ENCODE data around the gene L1CAM.
"Not testable (repeated sequence)": the region's sequence is repeated elsewhere in the genome, so short reads cannot be mapped to it uniquely, and the experiment has no call there.

The L1CAM gene

GRCh38 chrX:153819384-153820040, 66.5 kb downstream of the L1CAM start:
- DNase-seq (no peak), ATAC-seq (ENCODE audit: insufficient read depth, low read depth) (peak; percentile 17; the same call in 1 of the 3 replicates)
- peak overlapping the region; percentile 33; the same call in 1 of the 2 replicates for H2AFZ ChIP-seq (ENCODE audit: low read depth, low read length)
- H3K36me3 ChIP-seq (ENCODE audit: insufficient read depth, low read length): no peaks in the 10 kb centered on the region
- peak overlapping the region in 1 of 2 experiments; percentile 20; a peak in 1 of 4 replicates for H3K4me3 ChIP-seq (ENCODE audit: low read depth in 1 of 2, low read length in 2 of 2)
- TF ChIP-seq EZH2 (IDR thresholded peaks at IDR 0.05; ENCODE audit: borderline replicate concordance, low read depth, low read length, severe bottlenecking) (no peak), CTCF (IDR thresholded peaks at IDR 0.05; ENCODE audit: borderline replicate concordance, extremely low read depth, low read length, poor library complexity, severe bottlenecking) (no peak)
- H4K20me1 ChIP-seq (ENCODE audit: insufficient read depth, low read length): no peaks in the 10 kb centered on the region
- H3K27ac ChIP-seq (ENCODE audit: low read length): no peak overlapping the region
- H3K4me1 ChIP-seq (ENCODE audit: insufficient read depth, low read length): peaks cover 27% of the 10 kb centered on the region
- H3K4me2 ChIP-seq (ENCODE audit: insufficient read depth, low read length): peak overlapping the region; percentile 47
- H3K27me3 ChIP-seq (ENCODE audit: insufficient read depth, low read length, poor library complexity): peaks cover 11% of the 10 kb centered on the region
- no peaks in the 10 kb centered on the region for H3K9me3 ChIP-seq (ENCODE audit: insufficient read depth, low read length, severe bottlenecking)
- H3K9ac ChIP-seq (ENCODE audit: low read depth, low read length): peak overlapping the region; percentile 31; the same call in 1 of the 2 replicates
- no peaks in the 10 kb centered on the region for H3K79me2 ChIP-seq (ENCODE audit: insufficient read depth, low read length)

DNA sequence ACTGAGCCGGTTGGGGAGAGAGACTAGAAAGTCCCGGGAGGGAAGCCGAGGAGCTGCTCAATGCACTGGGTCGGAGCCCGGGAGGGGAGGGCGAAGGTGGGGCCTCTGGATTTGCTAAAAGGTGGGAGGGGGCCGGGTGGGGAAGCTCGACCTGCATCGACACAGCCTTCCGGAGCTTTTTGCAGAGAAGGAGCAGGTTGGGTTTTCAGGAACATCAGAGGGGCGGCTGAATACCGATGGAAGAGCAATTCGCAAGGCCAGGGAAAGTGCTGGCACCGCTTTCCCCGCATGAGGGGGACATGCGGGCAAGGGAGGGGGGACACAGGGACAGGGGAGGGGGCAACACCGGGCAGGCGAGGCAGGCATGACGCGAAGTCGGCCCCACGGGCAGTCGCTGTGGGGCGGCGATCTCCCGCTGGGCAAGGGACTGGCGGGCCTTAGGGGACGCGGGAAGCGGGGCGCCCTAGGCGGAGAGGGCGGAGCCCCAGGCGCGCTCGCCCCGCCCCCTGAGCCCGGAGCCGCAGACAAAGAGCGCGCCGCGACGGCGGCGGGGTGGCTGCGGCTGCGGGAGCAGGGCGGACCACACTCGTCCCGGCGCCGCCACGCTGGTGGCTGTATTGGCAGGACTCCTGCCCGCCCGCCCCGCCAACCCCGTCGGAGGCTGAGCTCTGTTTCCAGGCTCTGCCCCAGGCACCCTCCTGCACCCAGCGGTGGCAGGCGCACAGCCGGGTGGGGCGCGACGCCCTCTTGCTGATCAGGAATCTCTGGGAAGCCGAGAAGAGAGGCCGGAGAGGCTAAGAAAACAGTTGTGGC, 67.2 kb downstream of the L1CAM start:
- peak overlapping the region in 1 of 2 experiments; percentile 20; a peak in 2 of 4 replicates for H3K4me3 ChIP-seq (ENCODE audit: low read depth in 1 of 2, low read length in 2 of 2)
- ATAC-seq (ENCODE audit: insufficient read depth, low read depth) (peak; percentile 79), DNase-seq (peak; percentile 38)
- H3K4me2 ChIP-seq (ENCODE audit: insufficient read depth, low read length): peak overlapping the region; percentile 47
- H3K27me3 ChIP-seq (ENCODE audit: insufficient read depth, low read length, poor library complexity): peaks cover 11% of the 10 kb centered on the region
- H3K27ac ChIP-seq (ENCODE audit: low read length): no peak overlapping the region
- no peaks in the 10 kb centered on the region for H3K9me3 ChIP-seq (ENCODE audit: insufficient read depth, low read length, severe bottlenecking)
- peaks cover 27% of the 10 kb centered on the region for H3K4me1 ChIP-seq (ENCODE audit: insufficient read depth, low read length)
- peak; percentile 61 for TF ChIP-seq EZH2 (IDR thresholded peaks at IDR 0.05; ENCODE audit: borderline replicate concordance, low read depth, low read length, severe bottlenecking)
- no peak for TF ChIP-seq CTCF (IDR thresholded peaks at IDR 0.05; ENCODE audit: borderline replicate concordance, extremely low read depth, low read length, poor library complexity, severe bottlenecking)
- H2AFZ ChIP-seq (ENCODE audit: low read depth, low read length): peak overlapping the region; percentile 33; the same call in 1 of the 2 replicates
- no peaks in the 10 kb centered on the region for H3K36me3 ChIP-seq (ENCODE audit: insufficient read depth, low read length)
- H4K20me1 ChIP-seq (ENCODE audit: insufficient read depth, low read length): no peaks in the 10 kb centered on the region
- no peaks in the 10 kb centered on the region for H3K79me2 ChIP-seq (ENCODE audit: insufficient read depth, low read length)
- H3K9ac ChIP-seq (ENCODE audit: low read depth, low read length): peak overlapping the region; percentile 31; the same call in 1 of the 2 replicates

DNA sequence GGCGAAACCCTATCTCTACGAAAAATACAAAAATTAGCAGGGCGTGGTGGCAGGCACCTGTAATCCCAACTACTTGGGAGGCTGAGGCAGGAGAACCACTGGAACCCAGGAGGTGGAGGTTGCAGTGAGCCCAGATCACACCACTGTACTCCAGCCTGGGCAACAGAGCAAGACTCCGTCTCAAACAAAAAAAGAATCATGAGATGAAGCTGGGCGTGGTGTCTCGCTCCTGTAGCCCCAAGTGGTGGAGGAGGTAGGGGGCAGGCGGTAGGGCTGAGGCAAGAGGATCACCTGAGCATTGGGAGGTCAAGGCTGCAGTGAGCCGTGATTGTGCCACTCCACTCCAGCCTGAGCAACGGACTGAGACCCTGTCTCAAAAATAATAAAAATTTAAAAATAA, 67.9 kb downstream of the L1CAM start:
- peaks cover 11% of the 10 kb centered on the region for H3K27me3 ChIP-seq (ENCODE audit: insufficient read depth, low read length, poor library complexity)
- peaks cover 27% of the 10 kb centered on the region for H3K4me1 ChIP-seq (ENCODE audit: insufficient read depth, low read length)

More for the DNA sequence above, 67.9 kb downstream of the L1CAM start:
- H4K20me1 ChIP-seq (ENCODE audit: insufficient read depth, low read length); H2AFZ ChIP-seq (ENCODE audit: low read depth, low read length); H3K9ac ChIP-seq (ENCODE audit: low read depth, low read length); ATAC-seq (ENCODE audit: insufficient read depth, low read depth); H3K4me3 ChIP-seq (ENCODE audit: low read depth in 1 of 2, low read length in 2 of 2); H3K79me2 ChIP-seq (ENCODE audit: insufficient read depth, low read length); DNase-seq; H3K9me3 ChIP-seq (ENCODE audit: insufficient read depth, low read length, severe bottlenecking); H3K36me3 ChIP-seq (ENCODE audit: insufficient read depth, low read length); H3K27ac ChIP-seq (ENCODE audit: low read length); H3K4me2 ChIP-seq (ENCODE audit: insufficient read depth, low read length): not testable (repeated sequence)
